OCI-LY7 (cell line): ENCODE results near the gene CDAN1. TPM values are rescaled to one million over a fixed set of nuclear protein-coding genes. Genes with fewer than 3 reads are reported as not detected.

Source experiments
- total RNA-seq, 2 experiments: library from RNA; depleted of rRNA in 1 of 2; stranded (reverse); fragments of >200 nt in 1 of 2; shearing (Covaris generic) in 1 of 2; gene quantifications; 2 replicates each; pipeline ENCODE4 v1.2.3, GENCODE V29; 2014 to 2022

CDAN1 gene
- total RNA-seq, 2 experiments from 2014 or later: 28.9 to 29.5 TPM

Other genes starting within 250 kb of the CDAN1 start
- gene ZNF106, start 246.0 kb downstream of the CDAN1 start, total RNA-seq (2014; rRNA removed; shearing (Covaris generic)): 30.5 and 30.8 TPM in 2 replicates
- gene ZNF106, start 246.0 kb downstream of the CDAN1 start, total RNA-seq (2022): 66.4 and 82.6 TPM in 2 replicates
- 19.9 and 49.1 TPM in 2 replicates for gene SNAP23, start 241.5 kb downstream of the CDAN1 start, total RNA-seq (2014; rRNA removed; shearing (Covaris generic))
- gene SNAP23, start 241.5 kb downstream of the CDAN1 start, total RNA-seq (2022): 48.3 and 54.1 TPM in 2 replicates
- gene LRRC57, start 188.3 kb downstream of the CDAN1 start, total RNA-seq (2014; rRNA removed; shearing (Covaris generic)): 17.9 and 18.5 TPM in 2 replicates
- 21.1 and 29.0 TPM in 2 replicates for gene LRRC57, start 188.3 kb downstream of the CDAN1 start, total RNA-seq (2022)
- gene HAUS2, start 188.3 kb downstream of the CDAN1 start, total RNA-seq (2014; rRNA removed; shearing (Covaris generic)): 44.9 and 50.4 TPM in 2 replicates
- 40.3 and 43.7 TPM in 2 replicates for gene HAUS2, start 188.3 kb downstream of the CDAN1 start, total RNA-seq (2022)
- 15.3 and 15.4 TPM in 2 replicates for gene STARD9, start 161.5 kb downstream of the CDAN1 start, total RNA-seq (2014; rRNA removed; shearing (Covaris generic))
- gene STARD9, start 161.5 kb downstream of the CDAN1 start, total RNA-seq (2022): 8.9 and 9.4 TPM in 2 replicates
- 14.2 and 19.2 TPM in 2 replicates for gene TTBK2, start 183.7 kb upstream of the CDAN1 start, total RNA-seq (2014; rRNA removed; shearing (Covaris generic))
- gene TTBK2, start 183.7 kb upstream of the CDAN1 start, total RNA-seq (2022): 20.8 and 22.3 TPM in 2 replicates